Heart left ventricle (tissue), 13 donors: ENCODE data around the gene YPEL5.

Experiments used
- POLR2A ChIP-seq, 2 donors: fragments of 450-650 bp; IDR thresholded peaks; one replicate each; pipeline ENCODE4 v1.6.1; 2017; ENCODE audit warnings: antibody characterized with exemption in 2 of 2, mild to moderate bottlenecking in 2 of 2, moderate library complexity in 2 of 2
- TF ChIP-seq, protein P1 (sequence below), 12 donors: fragments of 200-600 bp; sonication (generic) in 4 of 12; IDR thresholded peaks; one replicate each; pipeline versions ENCODE4 v1.5.0 to v1.8.0; 2018 to 2022; ENCODE audit warnings: antibody characterized with exemption in 12 of 12, mild to moderate bottlenecking in 5 of 12
- donor health status: ischemic (EF 13 %, LVEDD 7.1; RV severe dilation, severe dysfunction).
- donor health status: DM: no; HTN: yes; CAD: no.
- donor health status: DM: no; HTN: no; CAD: no.
- donor health status: ischemic (EF 25% LVEDD 6.9; RV normal size, moderate dysfunction).
- donor health status: ischemic (EF 25% LVEDD 5.7; RV mildly dilated, moderate dysfunction).
- donor health status: ischemic (EF 35%, LVEDD 5.7; RV mildly dilated, moderate dysfunction).
- donor health status: nonischemic (EF 11% LVEDD 7.7; RV severe dilation, severe dysfunction).
- donor health status: DM: yes; HTN: yes; CAD: no.
- donor health status: PGD.
- donor health status: ischemic (EF 29% LVEDD 5.4; RV normal size, mild dysfunction).
- donor health status: nonischemic (EF 23%, LVEDD 6.1; RV moderate dilation, normal function).

DNA sequence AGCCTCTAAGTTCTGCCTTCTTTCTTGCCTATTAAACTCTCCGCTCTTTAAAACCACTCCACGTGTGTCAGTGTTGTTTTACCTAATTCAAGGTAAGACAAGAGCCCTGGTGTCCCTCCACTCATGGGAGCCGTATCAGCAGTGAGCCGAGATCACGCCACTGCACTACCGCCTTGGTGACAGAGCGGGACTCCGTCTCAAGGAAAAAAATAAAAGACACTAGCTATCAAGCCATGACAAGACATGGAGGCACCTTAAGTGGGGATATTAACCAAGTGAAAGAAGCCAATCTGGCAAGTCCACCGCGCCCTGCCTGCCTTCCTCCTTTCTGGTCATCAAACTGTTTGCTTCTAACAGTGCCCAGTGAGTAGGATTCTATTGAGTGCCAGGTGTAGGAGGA lies 44.3 kb downstream of the YPEL5 start:
- TF ChIP-seq, protein P1, sequence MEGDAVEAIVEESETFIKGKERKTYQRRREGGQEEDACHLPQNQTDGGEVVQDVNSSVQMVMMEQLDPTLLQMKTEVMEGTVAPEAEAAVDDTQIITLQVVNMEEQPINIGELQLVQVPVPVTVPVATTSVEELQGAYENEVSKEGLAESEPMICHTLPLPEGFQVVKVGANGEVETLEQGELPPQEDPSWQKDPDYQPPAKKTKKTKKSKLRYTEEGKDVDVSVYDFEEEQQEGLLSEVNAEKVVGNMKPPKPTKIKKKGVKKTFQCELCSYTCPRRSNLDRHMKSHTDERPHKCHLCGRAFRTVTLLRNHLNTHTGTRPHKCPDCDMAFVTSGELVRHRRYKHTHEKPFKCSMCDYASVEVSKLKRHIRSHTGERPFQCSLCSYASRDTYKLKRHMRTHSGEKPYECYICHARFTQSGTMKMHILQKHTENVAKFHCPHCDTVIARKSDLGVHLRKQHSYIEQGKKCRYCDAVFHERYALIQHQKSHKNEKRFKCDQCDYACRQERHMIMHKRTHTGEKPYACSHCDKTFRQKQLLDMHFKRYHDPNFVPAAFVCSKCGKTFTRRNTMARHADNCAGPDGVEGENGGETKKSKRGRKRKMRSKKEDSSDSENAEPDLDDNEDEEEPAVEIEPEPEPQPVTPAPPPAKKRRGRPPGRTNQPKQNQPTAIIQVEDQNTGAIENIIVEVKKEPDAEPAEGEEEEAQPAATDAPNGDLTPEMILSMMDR (IDR thresholded peaks at IDR 0.05): no peak
- TF ChIP-seq POLR2A (IDR thresholded peaks at IDR 0.05): no peak
